HG03060 (cell line): Measurements from ENCODE around the gene MIS18BP1.
A peak's percentile ranks its signal among the peaks of the same experiment; 100 is the strongest.

Experiments
- ATAC-seq: cut with Tn5 transposase; IDR thresholded peaks from one replicate; pipeline ENCODE4 v1.9.1; 2021; ENCODE audit warnings: low read depth, moderate number of reproducible peaks; ENCODE audit not compliant: unreplicated experiment

MIS18BP1 gene

GRCh38 chr14:45156067-45156466 lies 96.9 kb downstream of the MIS18BP1 start:
- ATAC-seq = peak; percentile 69
